RCC 7860 (cell line): ENCODE measurements around the gene AP1AR.

Experiments
- DNase-seq: peaks from one replicate; pipeline ENCODE4 v3.0.0-alpha.2; 2015; ENCODE audit warnings: low spot score
- FAIRE-seq: peaks from 2 replicates; lab custom pipeline; 2012; peaks lifted over from hg19 to GRCh38; lab: Jason Lieb, UNC

AP1AR gene

DNA sequence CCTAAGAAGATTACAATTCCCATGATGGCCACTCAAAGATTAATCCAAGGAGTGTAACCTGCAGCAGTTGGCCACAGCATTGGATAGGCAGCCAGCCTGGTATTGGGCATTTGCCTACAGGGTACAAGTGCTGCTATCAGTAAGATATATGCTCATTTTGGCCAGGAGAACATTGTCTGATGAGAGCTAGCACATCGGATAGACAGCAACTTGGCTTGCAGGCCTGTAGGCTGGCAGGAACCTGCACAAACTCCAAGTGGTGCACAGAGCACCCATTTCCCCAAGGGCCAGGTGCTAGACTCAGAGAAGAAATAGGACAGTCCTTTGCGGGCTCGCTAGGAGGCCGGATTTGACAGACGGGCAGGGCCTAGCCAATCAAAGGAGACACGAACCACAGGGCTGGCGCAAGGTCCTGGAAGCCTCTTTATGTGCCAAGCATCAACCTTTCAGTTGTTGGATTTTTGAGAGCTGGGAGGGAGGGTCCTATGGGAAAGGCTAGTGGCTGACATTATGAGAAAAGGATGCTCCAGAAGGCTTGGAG lies 11.7 kb upstream of the AP1AR start:
- FAIRE-seq (no peak), DNase-seq (no peak)

GRCh38 chr4:112222219-112222955 lies 9.2 kb upstream of the AP1AR start:
- DNase-seq: no peak
- no peak for FAIRE-seq

DNA sequence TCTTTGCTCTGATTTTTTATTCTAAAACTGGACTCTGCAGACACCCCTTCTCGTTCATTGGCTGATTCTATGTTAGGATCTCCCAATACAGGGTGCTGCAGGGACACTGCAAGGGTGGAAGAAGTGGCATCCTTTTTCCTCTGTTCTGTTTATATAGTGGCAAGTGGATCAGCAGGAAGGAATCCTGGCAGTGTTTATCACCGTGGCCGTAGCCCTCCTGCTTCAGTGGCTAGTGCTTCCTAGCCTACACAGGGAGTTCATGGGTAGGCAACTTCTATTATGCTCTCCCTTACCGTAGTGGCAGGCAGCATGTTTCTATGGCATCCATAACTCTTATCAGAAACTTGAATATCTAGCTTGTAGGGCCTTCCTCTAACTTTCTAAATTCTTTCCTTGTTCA lies 6.4 kb upstream of the AP1AR start:
- no peak for FAIRE-seq
- DNase-seq: no peak

GRCh38 chr4:112230879-112231778 lies 458 bp upstream of the AP1AR start:
- peak; percentile 77 for FAIRE-seq
- peak; percentile 93 for DNase-seq

DNA sequence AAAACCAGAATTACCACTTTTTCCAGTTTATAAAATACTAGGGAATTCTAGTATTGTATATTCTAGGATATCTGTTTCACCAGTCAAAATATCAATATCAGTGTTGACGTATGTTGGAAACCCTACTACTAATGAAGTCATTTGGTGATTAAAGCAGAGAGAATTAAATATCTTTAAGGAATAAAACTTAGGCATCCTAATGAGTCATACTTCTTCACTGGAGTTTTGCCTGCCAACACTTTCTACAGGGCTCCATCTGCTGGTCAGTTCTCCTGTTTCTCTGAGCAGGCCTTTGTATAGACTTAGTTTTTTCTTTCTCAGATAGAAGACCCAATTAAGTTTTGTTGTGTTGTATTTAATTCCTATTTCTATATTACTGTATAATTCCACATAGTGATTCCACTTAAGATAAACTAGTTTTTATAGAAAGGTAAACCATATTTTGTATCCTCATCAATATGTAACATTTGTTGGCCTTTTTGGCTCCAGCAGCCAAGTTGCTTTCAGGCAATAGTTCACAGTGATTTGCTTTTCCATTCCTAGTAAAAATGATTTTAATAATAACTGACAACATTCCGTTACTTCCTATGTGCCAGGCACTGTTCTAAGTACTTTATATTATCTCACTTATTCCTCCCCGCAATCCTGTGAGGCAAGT lies 3.5 kb downstream of the AP1AR start:
- DNase-seq (peak; percentile 63), FAIRE-seq (peak; percentile 84)

DNA sequence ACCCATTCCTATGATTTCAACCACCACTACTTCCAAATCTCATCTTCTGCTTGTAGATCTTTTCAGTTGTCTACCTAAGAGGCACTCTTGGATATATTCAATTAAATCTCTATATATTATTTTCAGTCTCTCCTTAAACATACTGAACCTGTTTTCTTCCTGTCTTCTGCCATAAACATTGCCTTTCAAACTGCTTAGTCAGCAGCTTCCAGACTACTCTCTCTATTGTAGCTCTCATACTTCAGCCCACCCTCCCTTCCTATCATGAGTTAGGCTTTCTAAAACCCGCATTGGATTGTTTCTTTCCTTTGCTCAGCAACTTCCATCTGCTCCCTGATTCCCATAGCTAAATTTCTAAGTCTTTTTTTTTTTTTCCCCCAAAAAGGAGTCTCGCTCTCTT lies 4.5 kb downstream of the AP1AR start:
- FAIRE-seq (no peak), DNase-seq (no peak)

GRCh38 chr4:112238833-112239232 lies 7.2 kb downstream of the AP1AR start:
- DNase-seq (no peak), FAIRE-seq (no peak)

DNA sequence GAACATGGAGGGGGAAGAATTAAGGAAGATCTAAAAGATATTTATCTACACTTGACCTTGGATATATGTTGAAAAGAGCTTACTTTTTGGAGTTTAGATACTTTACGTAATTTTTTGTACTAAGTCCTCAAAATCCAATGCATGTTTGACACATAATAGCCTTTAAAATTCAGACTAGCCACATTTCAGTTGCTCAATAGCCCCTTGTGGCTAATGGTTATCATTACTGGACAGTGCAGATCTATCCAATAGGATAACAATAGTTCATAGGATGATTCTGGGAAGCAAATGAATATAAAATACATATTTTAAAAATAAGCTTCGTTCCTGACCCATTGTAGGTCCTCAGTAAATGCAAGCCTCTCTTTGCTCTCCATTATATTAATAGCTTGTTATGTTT lies 13.8 kb downstream of the AP1AR start:
- FAIRE-seq (no peak), DNase-seq (no peak)

- FAIRE-seq (no peak), DNase-seq (no peak)
These were observed 15.4 kb downstream of the AP1AR start for GRCh38 chr4:112247021-112247420.

GRCh38 chr4:112251019-112251643 lies 19.5 kb downstream of the AP1AR start:
- no peak for DNase-seq
- no peak for FAIRE-seq

DNA sequence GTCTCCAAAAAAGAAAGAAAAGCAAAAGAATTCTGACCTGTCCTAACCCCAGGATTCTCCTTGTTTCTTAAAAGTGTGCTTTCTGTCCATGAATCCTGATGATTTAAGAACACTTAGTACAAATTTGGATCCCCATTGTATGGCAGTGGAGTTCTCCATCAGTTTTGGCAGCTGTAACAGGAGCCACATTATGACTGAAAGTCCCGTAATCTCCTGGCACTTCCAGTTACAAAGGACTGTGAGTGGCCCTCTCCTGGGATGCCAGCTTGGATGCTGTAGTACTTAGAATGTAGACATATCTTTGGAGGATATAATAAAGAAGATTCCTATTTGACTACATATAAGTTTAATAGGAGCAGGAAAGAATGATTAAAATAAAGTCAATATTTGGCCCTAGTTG lies 20.6 kb downstream of the AP1AR start:
- DNase-seq (no peak), FAIRE-seq (no peak)

GRCh38 chr4:112253382-112254000 lies 21.9 kb downstream of the AP1AR start:
- DNase-seq: no peak
- FAIRE-seq: no peak

DNA sequence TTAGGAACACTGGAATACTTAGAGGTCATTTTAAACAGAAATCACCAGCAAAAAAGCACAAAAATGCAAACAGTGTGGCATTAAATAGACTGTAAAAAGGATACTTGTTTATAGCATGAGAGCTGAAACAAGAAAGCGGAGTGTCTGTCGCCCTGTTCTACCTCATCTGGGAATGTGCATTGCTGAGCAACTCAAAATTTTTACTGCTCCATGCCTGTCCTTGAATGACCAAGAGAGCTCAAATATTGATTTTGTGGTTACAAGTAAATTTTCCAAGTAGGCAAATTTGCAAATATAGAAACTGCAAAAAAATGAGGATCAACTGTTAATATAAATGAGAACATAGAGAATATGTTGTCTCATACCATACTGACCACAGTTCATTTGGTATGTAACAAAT lies 25.5 kb downstream of the AP1AR start:
- DNase-seq (no peak), FAIRE-seq (no peak)

DNA sequence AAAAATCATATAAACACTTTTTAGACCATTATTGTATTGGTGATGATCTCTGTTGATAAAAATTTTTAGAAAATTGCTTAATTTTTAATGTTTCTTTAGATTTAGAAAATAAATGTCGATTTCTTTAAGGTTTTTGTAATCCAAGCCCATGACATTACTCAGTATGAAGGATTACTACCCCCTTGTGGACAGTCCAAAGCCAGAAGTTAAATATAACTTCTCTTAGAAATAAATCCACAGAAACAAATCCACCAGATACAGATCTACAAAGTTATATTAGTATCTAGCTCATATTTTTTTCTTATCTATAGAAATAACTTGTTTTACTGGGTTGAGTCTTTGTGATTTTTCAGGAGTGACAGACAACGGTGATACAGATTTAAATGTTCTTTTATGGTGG lies 35.2 kb downstream of the AP1AR start:
- peak; percentile 76 for FAIRE-seq

GRCh38 chr4:112270051-112270450 lies 38.5 kb downstream of the AP1AR start:
- FAIRE-seq (no peak), DNase-seq (no peak)

More for the DNA sequence above, 35.2 kb downstream of the AP1AR start:
- DNase-seq: no peak

DNA sequence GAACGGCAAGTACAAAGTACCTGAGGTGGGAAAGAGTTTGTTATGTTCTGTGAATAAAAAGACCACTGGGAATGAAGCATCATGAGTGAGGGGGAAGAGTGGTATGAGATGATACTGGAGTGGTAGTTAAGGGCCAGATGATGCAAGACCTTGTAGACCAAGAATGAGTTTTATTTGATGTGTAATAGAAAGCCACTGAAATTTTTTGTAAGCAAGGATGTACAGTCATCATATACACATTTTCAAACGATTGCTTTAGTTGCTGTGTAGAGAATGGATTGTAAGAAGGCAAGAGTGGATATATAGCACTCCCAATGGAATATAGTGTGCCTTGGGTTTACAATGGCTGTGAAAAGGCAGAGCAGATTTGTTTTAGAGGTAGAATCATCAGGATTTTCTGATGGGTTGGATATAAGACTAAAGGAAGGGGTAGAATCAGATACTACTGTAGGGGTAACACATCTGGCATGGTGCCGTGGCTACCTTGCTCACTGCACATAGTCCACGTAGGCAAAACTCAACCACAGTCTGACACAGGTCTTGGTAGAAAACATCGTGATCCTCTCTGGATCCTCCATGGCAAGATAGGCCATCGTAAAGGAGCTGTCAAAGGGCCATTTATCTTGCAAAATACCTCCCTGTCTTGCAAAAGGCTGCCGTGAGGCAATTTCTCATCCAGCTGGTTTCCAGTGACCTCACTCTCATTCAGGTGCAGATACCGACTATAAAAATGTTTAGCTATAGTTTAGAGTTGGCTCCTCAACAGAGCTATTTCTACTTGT lies 39.2 kb downstream of the AP1AR start:
- peak; percentile 46 for DNase-seq
- FAIRE-seq: no peak

- no peak for FAIRE-seq
- no peak for DNase-seq
These were observed 40.7 kb downstream of the AP1AR start for GRCh38 chr4:112272292-112272691.

- FAIRE-seq (no peak), DNase-seq (no peak)
These were observed 43.4 kb downstream of the AP1AR start for GRCh38 chr4:112274959-112275358.

GRCh38 chr4:112276113-112276512 lies 44.5 kb downstream of the AP1AR start:
- no peak for DNase-seq
- FAIRE-seq: no peak

GRCh38 chr4:112277220-112277619 lies 45.6 kb downstream of the AP1AR start:
- FAIRE-seq (no peak), DNase-seq (no peak)
